ENCODE data around the gene YWHAB.

Gene YWHAB

DNA sequence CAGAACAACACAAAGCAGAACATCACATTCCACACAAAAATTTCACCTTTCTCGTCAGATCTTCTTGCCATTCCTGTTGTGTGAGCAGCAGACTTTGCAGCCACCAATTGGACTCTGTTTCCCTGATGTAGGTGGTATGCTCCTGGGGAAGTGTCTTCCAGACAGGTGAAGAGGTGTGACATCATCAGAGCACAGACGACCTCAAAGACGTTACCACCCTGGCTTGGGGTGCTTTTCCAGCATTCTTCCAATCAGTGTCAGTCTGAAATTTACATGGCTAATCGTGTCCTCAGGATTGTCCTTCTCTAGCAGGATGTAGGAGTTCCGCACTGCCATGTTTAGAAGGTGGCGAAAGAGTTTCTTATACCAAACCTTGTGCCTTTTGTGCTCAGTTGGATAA lies 43.5 kb upstream of the YWHAB start:
- H3K9me2 ChIP-seq (ENCODE audit: low read depth, low read length): no peaks in the 10 kb centered on the region
- H3K4me2 ChIP-seq (ENCODE audit: low read length): no peak overlapping the region
- H3K9ac ChIP-seq (ENCODE audit: low read length): no peak overlapping the region
- H2AFZ ChIP-seq (ENCODE audit: low read length): no peak overlapping the region
- H3K4me1 ChIP-seq (ENCODE audit: insufficient read depth, low read length, severe bottlenecking): no peaks in the 10 kb centered on the region
- TF ChIP-seq EZH2 (IDR thresholded peaks at IDR 0.05; ENCODE audit: borderline replicate concordance, low read length): no peak
- no peak for TF ChIP-seq CTCF (IDR thresholded peaks at IDR 0.05; ENCODE audit: low read length)
- no peak overlapping the region for H3K4me3 ChIP-seq (ENCODE audit: low read depth, low read length, poor library complexity, severe bottlenecking)
- H3K27ac ChIP-seq (ENCODE audit: low read depth, low read length, poor library complexity, severe bottlenecking): no peak overlapping the region
- H3K79me2 ChIP-seq (ENCODE audit: insufficient read depth, low read length): no peaks in the 10 kb centered on the region
- no peaks in the 10 kb centered on the region for H3K36me3 ChIP-seq (ENCODE audit: insufficient read depth, low read length)
- no peaks in the 10 kb centered on the region for H3K9me3 ChIP-seq (ENCODE audit: low read length)
- H3K27me3 ChIP-seq (ENCODE audit: insufficient read depth, low read length): peaks cover 4% of the 10 kb centered on the region; the same call in 1 of the 2 replicates
- H4K20me1 ChIP-seq (ENCODE audit: insufficient read depth, low read length): no peaks in the 10 kb centered on the region
- no peaks in the 10 kb centered on the region for H3F3A ChIP-seq (ENCODE audit: insufficient read depth, low read length)

- H3K4me3 ChIP-seq (ENCODE audit: low read depth, low read length, poor library complexity, severe bottlenecking): no peak overlapping the region
- H3K36me3 ChIP-seq (ENCODE audit: insufficient read depth, low read length): no peaks in the 10 kb centered on the region
- H4K20me1 ChIP-seq (ENCODE audit: insufficient read depth, low read length): no peaks in the 10 kb centered on the region
- H3K4me1 ChIP-seq (ENCODE audit: insufficient read depth, low read length, severe bottlenecking): no peaks in the 10 kb centered on the region
- H3K9ac ChIP-seq (ENCODE audit: low read length): no peak overlapping the region
- no peak overlapping the region for H2AFZ ChIP-seq (ENCODE audit: low read length)
- H3K79me2 ChIP-seq (ENCODE audit: insufficient read depth, low read length): no peaks in the 10 kb centered on the region
- H3F3A ChIP-seq (ENCODE audit: insufficient read depth, low read length): no peaks in the 10 kb centered on the region
- no peaks in the 10 kb centered on the region for H3K27me3 ChIP-seq (ENCODE audit: insufficient read depth, low read length)
- TF ChIP-seq EZH2 (IDR thresholded peaks at IDR 0.05; ENCODE audit: borderline replicate concordance, low read length) (no peak), CTCF (IDR thresholded peaks at IDR 0.05; ENCODE audit: low read length) (no peak)
- H3K27ac ChIP-seq (ENCODE audit: low read depth, low read length, poor library complexity, severe bottlenecking): no peak overlapping the region
- no peaks in the 10 kb centered on the region for H3K9me2 ChIP-seq (ENCODE audit: low read depth, low read length)
- H3K9me3 ChIP-seq (ENCODE audit: low read length): no peaks in the 10 kb centered on the region
- no peak overlapping the region for H3K4me2 ChIP-seq (ENCODE audit: low read length)
These were observed 41.6 kb upstream of the YWHAB start for GRCh38 chr20:44843876-44844275.

DNA sequence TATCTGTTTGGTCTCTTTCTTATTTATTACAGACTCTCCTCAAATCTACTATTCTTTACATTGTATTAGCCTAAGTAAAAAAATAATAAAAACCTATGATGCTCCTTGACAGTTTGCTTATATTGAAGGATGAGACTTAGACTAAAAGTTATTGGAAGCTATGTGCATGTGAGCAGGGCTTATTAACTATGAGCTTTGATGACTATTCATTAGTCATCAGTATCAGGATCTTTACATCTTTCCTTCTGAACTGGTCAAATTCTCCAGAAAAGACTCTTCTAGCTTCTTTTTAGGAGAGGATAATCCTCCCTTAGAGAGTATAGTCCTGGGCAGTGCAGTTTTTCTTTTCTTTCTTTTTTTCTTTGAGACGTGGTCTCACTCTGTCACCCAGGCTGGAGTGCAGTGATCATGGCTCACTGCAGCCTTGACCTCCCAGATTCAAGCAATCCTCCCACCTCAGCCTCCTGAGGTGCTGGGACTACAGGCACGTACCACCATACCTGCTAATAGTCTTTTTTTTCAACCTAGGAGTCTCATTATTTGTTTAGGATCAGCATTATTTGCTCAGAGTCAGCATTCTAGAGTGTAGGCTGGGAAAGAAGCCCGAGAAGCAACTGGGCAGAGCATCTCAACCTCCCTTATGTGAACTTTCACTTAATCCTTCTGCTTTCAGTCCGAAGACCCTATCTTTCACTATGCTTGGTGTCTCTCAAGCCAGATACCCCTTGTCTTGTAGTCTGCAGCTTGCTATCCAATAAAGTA lies 37.1 kb upstream of the YWHAB start:
- Histone ChIP-seq H3K27me3 (ENCODE audit: insufficient read depth, low read length) (no peaks in the 10 kb centered on the region), H3K79me2 (ENCODE audit: insufficient read depth, low read length) (no peaks in the 10 kb centered on the region), H3K9me3 (ENCODE audit: low read length) (no peaks in the 10 kb centered on the region), H3K4me2 (ENCODE audit: low read length) (no peak overlapping the region), H3K9me2 (ENCODE audit: low read depth, low read length) (no peaks in the 10 kb centered on the region), H3F3A (ENCODE audit: insufficient read depth, low read length) (no peaks in the 10 kb centered on the region), H3K27ac (ENCODE audit: low read depth, low read length, poor library complexity, severe bottlenecking) (no peak overlapping the region), H2AFZ (ENCODE audit: low read length) (no peak overlapping the region), H3K4me3 (ENCODE audit: low read depth, low read length, poor library complexity, severe bottlenecking) (no peak overlapping the region), H3K9ac (ENCODE audit: low read length) (no peak overlapping the region), H3K36me3 (ENCODE audit: insufficient read depth, low read length) (no peaks in the 10 kb centered on the region), H3K4me1 (ENCODE audit: insufficient read depth, low read length, severe bottlenecking) (no peaks in the 10 kb centered on the region), H4K20me1 (ENCODE audit: insufficient read depth, low read length) (no peaks in the 10 kb centered on the region)
- TF ChIP-seq CTCF (IDR thresholded peaks at IDR 0.05; ENCODE audit: low read length): no peak
- TF ChIP-seq EZH2 (IDR thresholded peaks at IDR 0.05; ENCODE audit: borderline replicate concordance, low read length): no peak

Measured in OCI-LY1 (cell line).